Measurements from ENCODE around the gene TXK. TPM values are rescaled to one million over a fixed set of nuclear protein-coding genes. Genes with fewer than 3 reads are reported as not detected.

The TXK gene
- total RNA-seq, 1 experiment from 2014 or later: 2.6 TPM

DNA sequence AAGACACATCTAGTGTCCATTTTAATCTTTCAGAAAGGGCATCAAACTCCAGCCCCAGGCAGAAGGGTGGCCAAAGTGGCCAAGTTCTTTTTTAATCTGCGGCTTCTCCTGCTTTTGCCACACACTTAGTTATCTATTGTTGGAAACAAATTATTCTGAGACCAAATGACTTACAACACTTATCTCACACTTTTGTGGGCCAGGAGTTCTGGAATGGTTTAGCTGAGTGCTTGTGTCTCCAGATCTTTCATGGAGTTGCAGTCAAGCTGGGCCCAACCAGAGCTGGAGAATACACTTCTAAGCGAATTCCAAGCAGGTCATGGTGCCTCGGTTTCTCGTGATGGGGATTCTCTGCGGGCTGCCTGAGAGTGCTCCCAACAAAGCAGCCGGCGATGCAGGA, 4.0 kb downstream of the TXK start:
- no peaks in the 10 kb centered on the region for H3K9me3 ChIP-seq (ENCODE audit: insufficient read depth, low read depth)
- H3K79me2 ChIP-seq (ENCODE audit: low read depth): no peaks in the 10 kb centered on the region
- H3K9me2 ChIP-seq (ENCODE audit: insufficient read depth): no peaks in the 10 kb centered on the region; the same call in 1 of the 2 replicates
- H3K27ac ChIP-seq: no peak overlapping the region
- H2AFZ ChIP-seq: no peak overlapping the region
- H3K4me2 ChIP-seq: 0 out of 2 replicates have a peak overlapping the region, but pooled peaks have one; percentile 13
- no peak overlapping the region for H3K4me3 ChIP-seq
- BruUV-seq (replicated peaks): no TSS peak
- H4K20me1 ChIP-seq (ENCODE audit: insufficient read depth): no peaks in the 10 kb centered on the region
- ChIA-PET POLR2A (ENCODE audit: unreplicated experiment) (no interaction called here), CTCF (no interaction called here)
- TF ChIP-seq EZH2 (IDR thresholded peaks at IDR 0.05; ENCODE audit: low read depth): no peak
- TF ChIP-seq, protein P1, sequence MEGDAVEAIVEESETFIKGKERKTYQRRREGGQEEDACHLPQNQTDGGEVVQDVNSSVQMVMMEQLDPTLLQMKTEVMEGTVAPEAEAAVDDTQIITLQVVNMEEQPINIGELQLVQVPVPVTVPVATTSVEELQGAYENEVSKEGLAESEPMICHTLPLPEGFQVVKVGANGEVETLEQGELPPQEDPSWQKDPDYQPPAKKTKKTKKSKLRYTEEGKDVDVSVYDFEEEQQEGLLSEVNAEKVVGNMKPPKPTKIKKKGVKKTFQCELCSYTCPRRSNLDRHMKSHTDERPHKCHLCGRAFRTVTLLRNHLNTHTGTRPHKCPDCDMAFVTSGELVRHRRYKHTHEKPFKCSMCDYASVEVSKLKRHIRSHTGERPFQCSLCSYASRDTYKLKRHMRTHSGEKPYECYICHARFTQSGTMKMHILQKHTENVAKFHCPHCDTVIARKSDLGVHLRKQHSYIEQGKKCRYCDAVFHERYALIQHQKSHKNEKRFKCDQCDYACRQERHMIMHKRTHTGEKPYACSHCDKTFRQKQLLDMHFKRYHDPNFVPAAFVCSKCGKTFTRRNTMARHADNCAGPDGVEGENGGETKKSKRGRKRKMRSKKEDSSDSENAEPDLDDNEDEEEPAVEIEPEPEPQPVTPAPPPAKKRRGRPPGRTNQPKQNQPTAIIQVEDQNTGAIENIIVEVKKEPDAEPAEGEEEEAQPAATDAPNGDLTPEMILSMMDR (conservative IDR thresholded peaks at IDR 0.05): no peak
- intact Hi-C loops (cut with micrococcal nuclease; ENCODE audit: unreplicated experiment): no loop called here
- no peaks in the 10 kb centered on the region for H3K36me3 ChIP-seq (ENCODE audit: low read depth)
- no peak for DNase-seq
- peaks cover 59% of the 10 kb centered on the region for H3K4me1 ChIP-seq (replicated peaks; ENCODE audit: insufficient read depth)
- no peaks in the 10 kb centered on the region for H3K27me3 ChIP-seq (ENCODE audit: insufficient read depth, low read depth)
- peaks cover 29% of the 10 kb centered on the region for H3F3A ChIP-seq (ENCODE audit: insufficient read depth, low read depth)

DNA sequence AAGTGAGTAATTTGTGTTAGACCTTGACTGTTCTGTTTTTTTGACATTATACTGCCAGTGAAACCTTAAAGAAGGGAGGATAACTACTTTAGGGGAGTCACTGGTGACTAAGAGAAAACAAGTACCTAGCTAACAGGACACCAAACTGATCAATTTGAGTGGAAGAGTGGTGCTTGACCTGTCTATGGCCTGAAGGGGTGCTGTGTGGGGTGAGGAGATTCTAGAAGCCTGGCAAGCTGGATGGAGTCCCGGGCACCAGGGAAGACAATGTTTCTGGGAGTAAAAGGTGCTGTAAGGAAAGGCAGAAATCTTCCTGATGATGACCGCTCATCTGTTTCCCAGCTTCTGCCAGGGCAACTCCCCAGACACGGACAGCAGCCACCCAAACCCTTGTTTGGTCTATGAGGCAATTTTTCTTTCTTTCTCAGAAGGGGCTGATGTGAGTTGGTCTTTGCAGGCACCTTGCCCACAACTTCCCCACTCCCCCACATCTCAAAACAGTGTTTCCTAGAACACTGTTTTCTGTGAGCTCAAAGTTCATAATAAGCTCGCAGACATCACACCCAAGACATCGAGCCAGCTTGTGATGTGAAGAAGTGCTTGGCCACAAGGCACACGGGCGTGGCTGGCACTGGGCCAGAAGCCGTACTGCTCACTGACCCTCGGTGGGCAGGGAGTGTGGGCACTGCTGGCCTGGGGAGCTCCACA, 4.6 kb downstream of the TXK start:
- H2AFZ ChIP-seq: no peak overlapping the region
- BruUV-seq (replicated peaks): no TSS peak
- H3K27me3 ChIP-seq (ENCODE audit: insufficient read depth, low read depth): no peaks in the 10 kb centered on the region
- no peaks in the 10 kb centered on the region for H3K36me3 ChIP-seq (ENCODE audit: low read depth)
- peak overlapping the region; percentile 74; the same call in 1 of the 2 replicates for H3K27ac ChIP-seq
- no peaks in the 10 kb centered on the region; the same call in 1 of the 2 replicates for H3K9me2 ChIP-seq (ENCODE audit: insufficient read depth)
- H3F3A ChIP-seq (ENCODE audit: insufficient read depth, low read depth): peaks cover 29% of the 10 kb centered on the region
- no peak overlapping the region for H3K4me3 ChIP-seq
- no peaks in the 10 kb centered on the region for H3K9me3 ChIP-seq (ENCODE audit: insufficient read depth, low read depth)
- no peak for DNase-seq
- H3K79me2 ChIP-seq (ENCODE audit: low read depth): no peaks in the 10 kb centered on the region
- TF ChIP-seq, protein P1 (conservative IDR thresholded peaks at IDR 0.05): no peak
- TF ChIP-seq EZH2 (IDR thresholded peaks at IDR 0.05; ENCODE audit: low read depth): no peak
- H3K4me2 ChIP-seq: 0 out of 2 replicates have a peak overlapping the region, but pooled peaks have one; percentile 71
- CTCF ChIA-PET: no interaction called here
- POLR2A ChIA-PET (ENCODE audit: unreplicated experiment): no interaction called here
- H4K20me1 ChIP-seq (ENCODE audit: insufficient read depth): no peaks in the 10 kb centered on the region
- H3K4me1 ChIP-seq (replicated peaks; ENCODE audit: insufficient read depth): peaks cover 59% of the 10 kb centered on the region
- intact Hi-C loops (cut with micrococcal nuclease; ENCODE audit: unreplicated experiment): loop anchor here (2.0 to 10.0 kb wide), 7 partner anchors 113 to 833 kb away; partner anchors contain the start of genes CNGA1, FRYL, NFXL1 and NIPAL1

DNA sequence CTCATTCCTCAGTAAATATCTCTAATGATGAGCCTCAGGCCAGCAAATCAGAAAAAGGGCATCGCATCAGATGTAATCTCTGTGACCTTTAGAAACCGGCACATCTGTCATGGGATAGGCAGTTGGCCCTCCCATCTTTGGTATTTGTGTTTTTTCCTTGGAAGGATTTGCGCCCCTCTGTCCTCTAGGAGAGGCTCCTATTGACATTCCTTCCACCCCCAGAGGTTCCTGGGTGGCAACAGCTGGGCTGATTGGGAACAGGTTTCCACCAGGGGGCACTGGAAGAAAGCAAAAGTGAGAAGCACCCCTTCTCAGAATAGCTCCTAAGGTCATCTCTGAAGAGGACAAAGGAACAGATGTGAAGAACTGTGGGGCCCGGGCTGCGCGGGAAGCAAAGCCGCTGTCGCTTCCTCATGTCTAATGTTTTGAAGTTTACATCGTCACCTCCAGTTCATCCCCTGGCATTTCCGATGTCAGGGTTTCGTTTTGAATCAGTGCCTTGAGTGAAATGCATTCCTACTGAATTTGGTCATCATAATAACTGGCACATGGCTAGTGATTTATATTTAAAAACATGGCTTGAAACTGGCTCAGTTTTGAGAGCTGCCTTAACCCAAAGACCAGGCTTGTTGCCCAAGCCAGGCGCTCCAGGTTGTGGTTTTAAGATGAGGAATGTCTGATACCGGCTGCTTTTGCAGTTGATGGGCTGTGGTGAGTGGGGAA, 6.2 kb downstream of the TXK start:
- BruUV-seq (replicated peaks): no TSS peak
- H4K20me1 ChIP-seq (ENCODE audit: insufficient read depth): no peaks in the 10 kb centered on the region
- H3K9me2 ChIP-seq (ENCODE audit: insufficient read depth): no peaks in the 10 kb centered on the region; the same call in 1 of the 2 replicates
- CTCF ChIA-PET: interaction anchor here (0.6 to 0.7 kb wide), 3 partner anchors 11 to 451 kb away, joined by 3 to 15 read pairs (median 5); no protein-coding TSS in a partner anchor
- peak overlapping the region; percentile 74 for H3K27ac ChIP-seq
- no peaks in the 10 kb centered on the region for H3K9me3 ChIP-seq (ENCODE audit: insufficient read depth, low read depth)
- H3K4me3 ChIP-seq: peak overlapping the region; percentile 40; the same call in 1 of the 2 replicates
- H3K4me2 ChIP-seq: peak overlapping the region; percentile 71
- H3K4me1 ChIP-seq (replicated peaks; ENCODE audit: insufficient read depth): peaks cover 59% of the 10 kb centered on the region
- no peaks in the 10 kb centered on the region for H3K27me3 ChIP-seq (ENCODE audit: insufficient read depth, low read depth)
- H3K79me2 ChIP-seq (ENCODE audit: low read depth): no peaks in the 10 kb centered on the region
- POLR2A ChIA-PET (ENCODE audit: unreplicated experiment): interaction anchor here (0.6 kb wide), 1 partner anchor 219 kb away, joined by 4 read pairs; no protein-coding TSS in a partner anchor
- peak overlapping the region; percentile 18; the same call in 1 of the 2 replicates for H2AFZ ChIP-seq
- DNase-seq: peak; percentile 84 to 94
- intact Hi-C loops (cut with micrococcal nuclease; ENCODE audit: unreplicated experiment): loop anchor here (1.0 to 10.0 kb wide), 12 partner anchors 13 to 834 kb away; partner anchors contain the start of genes CNGA1, FRYL, NFXL1 and NIPAL1
- H3K36me3 ChIP-seq (ENCODE audit: low read depth): no peaks in the 10 kb centered on the region
- H3F3A ChIP-seq (ENCODE audit: insufficient read depth, low read depth): peaks cover 29% of the 10 kb centered on the region
- TF ChIP-seq, protein P1 (conservative IDR thresholded peaks at IDR 0.05): peak; percentile 63
- TF ChIP-seq EZH2 (IDR thresholded peaks at IDR 0.05; ENCODE audit: low read depth): no peak
